GM23248 (cell line): Measurements from ENCODE around the gene TRIM2. TPM values are rescaled to one million over a fixed set of nuclear protein-coding genes. Genes with fewer than 3 reads are reported as not detected.
A peak's percentile ranks its signal among the peaks of the same experiment; 100 is the strongest.

Experiments used
- DNase-seq: peaks from one replicate; pipeline ENCODE4 v3.0.0-alpha.2; 2015
- H2AFZ ChIP-seq: fragments of 200-600 bp; sonication (generic); 2 replicates; pipeline ENCODE4 v1.6.1; 2016; ENCODE audit warnings: antibody characterized with exemption
- H3F3A ChIP-seq: fragments of 200-600 bp; sonication (generic); 2 replicates; pipeline ENCODE4 v1.6.1; 2016; ENCODE audit warnings: mild to moderate bottlenecking, antibody characterized with exemption, mixed run types; ENCODE audit not compliant: insufficient read depth
- H3K27ac ChIP-seq: fragments of 200-600 bp; sonication (generic); 2 replicates; pipeline ENCODE4 v1.5.1; 2016; ENCODE audit warnings: mild to moderate bottlenecking
- H3K27me3 ChIP-seq: fragments of 200-600 bp; sonication (generic); replicated peaks from 2 replicates; pipeline ENCODE4 v1.6.1; 2016; ENCODE audit warnings: mild to moderate bottlenecking; ENCODE audit not compliant: insufficient read depth
- H3K36me3 ChIP-seq: fragments of 200-600 bp; sonication (generic); 2 replicates; pipeline ENCODE4 v1.6.1; 2016; ENCODE audit warnings: low read depth, mild to moderate bottlenecking
- H3K4me1 ChIP-seq: fragments of 200-600 bp; sonication (generic); 2 replicates; pipeline ENCODE4 v1.6.1; 2016; ENCODE audit warnings: mild to moderate bottlenecking; ENCODE audit not compliant: insufficient read depth
- H3K4me2 ChIP-seq: fragments of 200-600 bp; sonication (generic); one replicate; pipeline ENCODE4 v1.6.1; 2016; ENCODE audit warnings: mild to moderate bottlenecking; ENCODE audit not compliant: unreplicated experiment
- H3K4me3 ChIP-seq: fragments of 200-600 bp; sonication (generic); 2 replicates; pipeline ENCODE4 v1.5.1; 2016; ENCODE audit warnings: mild to moderate bottlenecking
- H3K79me2 ChIP-seq: fragments of 200-600 bp; sonication (generic); 2 replicates; pipeline ENCODE4 v1.6.1; 2016; ENCODE audit warnings: mild to moderate bottlenecking; ENCODE audit not compliant: insufficient read depth
- H3K9ac ChIP-seq: fragments of 200-600 bp; sonication (generic); 2 replicates; pipeline ENCODE4 v1.6.1; 2016; ENCODE audit warnings: mild to moderate bottlenecking
- H3K9me2 ChIP-seq: fragments of 200-600 bp; sonication (generic); 2 replicates; pipeline ENCODE4 v1.6.1; 2016; ENCODE audit warnings: mixed run types, mild to moderate bottlenecking, moderate library complexity; ENCODE audit not compliant: insufficient read depth
- H3K9me3 ChIP-seq: fragments of 200-600 bp; sonication (generic); one replicate; pipeline ENCODE4 v1.6.1; 2017; ENCODE audit warnings: low read depth
- H4K20me1 ChIP-seq: fragments of 200-600 bp; sonication (generic); 2 replicates; pipeline ENCODE4 v1.6.0; 2016; ENCODE audit not compliant: insufficient read depth
- EZH2 ChIP-seq: fragments of 200-600 bp; sonication (generic); IDR thresholded peaks from 2 replicates; pipeline ENCODE4 v1.6.1; 2018; ENCODE audit warnings: antibody characterized with exemption, mild to moderate bottlenecking; ENCODE audit not compliant: insufficient read depth, poor library complexity, severe bottlenecking
- EZH2phosphoT487 ChIP-seq: fragments of 200-600 bp; sonication (generic); IDR thresholded peaks from 2 replicates; pipeline ENCODE4 v1.6.1; 2018; ENCODE audit warnings: antibody characterized with exemption, moderate library complexity, mild to moderate bottlenecking, low read depth; ENCODE audit not compliant: insufficient read depth
- WGBS, 2 experiments: methylation state at CpG; one replicate each; pipeline ENCODE4 v1.1.6; 2015 to 2017; ENCODE audit warnings: low lambda C conversion rate in 2 of 2, low coverage in 1 of 2; ENCODE audit errors: missing lambda C conversion rate in 2 of 2; 5-methylcytosine and 5-hydroxymethylcytosine counted together
- in situ Hi-C: fragments of 300-500 bp; cut with MboI; formaldehyde crosslinking; loops from 2 replicates; pipeline ENCODE4 v1.15.0; 2020
- polyA plus RNA-seq: library from polyadenylated mRNA; unstranded; fragments of >200 nt; fragmentation: Nextera tagmentation; extraction: Ambion mirVana; gene quantifications from 2 replicates; pipeline ENCODE4 v1.2.1, GENCODE V29; 2016
- total RNA-seq: library from RNA; depleted of rRNA; stranded (reverse); fragments of >200 nt; shearing (Covaris generic); gene quantifications from 2 replicates; pipeline ENCODE4 v1.2.3, GENCODE V29; 2014

The TRIM2 gene
- total and polyA plus RNA-seq, 2 experiments from 2014 or later, result 12.3 to 26.4 TPM

DNA sequence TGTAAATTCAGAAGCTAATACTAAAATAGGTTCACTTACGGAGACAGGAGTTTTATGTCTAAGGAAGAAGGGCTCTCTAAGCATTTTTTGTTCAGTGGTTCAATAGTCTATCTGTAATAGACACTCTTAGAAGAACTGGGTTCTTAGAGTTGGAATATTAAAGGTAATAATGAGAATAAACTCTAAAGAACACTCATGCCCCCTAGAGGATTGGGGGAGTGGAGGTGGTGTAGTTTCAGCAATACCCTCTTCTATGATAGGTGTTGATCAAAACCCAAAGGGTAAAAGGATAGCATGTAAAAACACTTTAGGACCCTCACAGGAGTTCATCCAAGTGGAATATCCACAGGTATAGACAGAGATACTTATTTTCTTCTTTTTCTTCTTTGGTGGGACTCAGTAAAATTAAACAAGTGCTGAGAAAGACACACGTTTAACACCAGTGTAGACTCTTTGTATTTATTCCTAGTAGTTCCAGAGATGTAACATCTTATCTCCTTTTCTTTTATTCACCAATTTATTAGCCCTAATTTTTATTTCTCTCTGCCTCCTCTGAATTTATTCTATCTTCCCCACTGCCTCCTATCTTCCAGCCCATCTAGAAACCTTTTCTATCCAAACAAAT is 114.6 kb downstream of the TRIM2 start:
- H3K4me1 ChIP-seq, result no peaks in the 10 kb centered on the region
- no peaks in the 10 kb centered on the region for H4K20me1 ChIP-seq
- H3K4me3 ChIP-seq, result no peak overlapping the region
- H3K36me3 ChIP-seq, result no peaks in the 10 kb centered on the region; the same call in 1 of the 2 replicates
- H3K9me2 ChIP-seq, result no peaks in the 10 kb centered on the region
- no peak overlapping the region for H2AFZ ChIP-seq
- H3K4me2 ChIP-seq, result no peak overlapping the region
- 0 out of 2 replicates have a peak, but pooled peaks cover 5% of the 10 kb centered on the region for H3F3A ChIP-seq
- WGBS, 2 experiments, result 65 to 74% methylated on average over 2 of the region's 2 CpGs
- H3K9me3 ChIP-seq, result no peaks in the 10 kb centered on the region
- in situ Hi-C loops, result loop anchor here (5.0 to 25.0 kb wide), 2 partner anchors 177 to 482 kb away; no protein-coding TSS in a partner anchor
- no peak overlapping the region for H3K27ac ChIP-seq
- no peaks in the 10 kb centered on the region for H3K27me3 ChIP-seq
- DNase-seq, result peak; percentile 67
- no peaks in the 10 kb centered on the region for H3K79me2 ChIP-seq
- no peak overlapping the region for H3K9ac ChIP-seq
- TF ChIP-seq EZH2, result no peak
- no peak for TF ChIP-seq EZH2phosphoT487

DNA sequence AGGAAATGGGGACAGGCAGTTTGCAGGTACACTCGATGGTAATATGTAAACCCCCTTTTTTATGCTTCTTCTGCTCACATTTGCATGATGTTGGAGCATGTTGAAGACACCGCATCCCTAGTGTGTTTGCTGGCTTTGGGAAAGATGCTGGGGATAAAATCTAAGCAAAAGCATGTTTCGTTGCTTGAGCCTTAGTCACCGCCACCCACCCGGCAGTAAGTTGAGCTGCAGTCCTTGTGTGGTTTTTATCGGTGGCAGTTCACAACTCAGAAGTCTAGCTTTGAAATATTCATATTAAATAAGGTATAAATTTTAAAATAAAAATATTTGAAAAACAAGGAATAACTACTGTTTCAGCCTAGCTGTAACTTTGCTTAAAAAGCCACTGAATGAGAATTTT is 118.5 kb downstream of the TRIM2 start:
- Histone ChIP-seq H3F3A (peaks cover 5% of the 10 kb centered on the region; the same call in 1 of the 2 replicates), H2AFZ (no peak overlapping the region), H3K79me2 (no peaks in the 10 kb centered on the region), H3K9me2 (no peaks in the 10 kb centered on the region), H4K20me1 (no peaks in the 10 kb centered on the region), H3K9me3 (no peaks in the 10 kb centered on the region), H3K4me3 (no peak overlapping the region), H3K9ac (no peak overlapping the region), H3K4me2 (no peak overlapping the region), H3K4me1 (no peaks in the 10 kb centered on the region), H3K27me3 (no peaks in the 10 kb centered on the region), H3K36me3 (peaks cover 4% of the 10 kb centered on the region), H3K27ac (no peak overlapping the region)
- 70% methylated on average over 6 of the region's 6 CpGs for WGBS, 2 experiments
- in situ Hi-C loops, result loop anchor here (25.0 kb wide), 1 partner anchor 485 kb away; no protein-coding TSS in a partner anchor
- TF ChIP-seq EZH2phosphoT487 (no peak), EZH2 (no peak)
- DNase-seq, result peak; percentile 42

DNA sequence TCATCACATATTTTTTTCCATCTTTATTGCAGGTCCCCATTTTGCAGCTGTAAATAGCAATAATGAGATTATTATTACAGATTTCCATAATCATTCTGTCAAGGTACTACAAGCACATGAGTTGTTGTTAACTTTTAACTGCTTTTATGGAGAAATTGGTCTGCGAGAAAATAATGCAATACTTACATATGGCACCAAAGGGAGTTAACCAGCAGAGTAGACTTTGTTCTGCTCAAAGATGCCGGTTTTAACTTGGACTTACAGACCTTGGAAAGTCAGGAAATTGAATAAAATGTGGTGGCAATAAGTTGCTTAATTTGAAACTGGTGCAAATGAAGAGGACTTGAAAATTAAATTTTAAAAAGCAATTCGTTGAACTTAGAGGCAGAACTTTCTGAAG is 119.8 kb downstream of the TRIM2 start:
- Histone ChIP-seq H3K27me3 (no peaks in the 10 kb centered on the region), H3K9ac (no peak overlapping the region), H2AFZ (no peak overlapping the region), H3K9me2 (no peaks in the 10 kb centered on the region), H3K4me3 (no peak overlapping the region), H3K27ac (no peak overlapping the region), H3F3A (no peaks in the 10 kb centered on the region; the same call in 1 of the 2 replicates), H4K20me1 (no peaks in the 10 kb centered on the region), H3K9me3 (no peaks in the 10 kb centered on the region), H3K36me3 (peaks cover 4% of the 10 kb centered on the region), H3K4me2 (no peak overlapping the region), H3K4me1 (no peaks in the 10 kb centered on the region), H3K79me2 (no peaks in the 10 kb centered on the region)
- no peak for DNase-seq
- WGBS, 2 experiments, result 46 to 47% methylated on average over 3 of the region's 3 CpGs
- TF ChIP-seq EZH2phosphoT487 (no peak), EZH2 (no peak)
- in situ Hi-C loops, result loop anchor here (25.0 kb wide), 1 partner anchor 487 kb away; no protein-coding TSS in a partner anchor

DNA sequence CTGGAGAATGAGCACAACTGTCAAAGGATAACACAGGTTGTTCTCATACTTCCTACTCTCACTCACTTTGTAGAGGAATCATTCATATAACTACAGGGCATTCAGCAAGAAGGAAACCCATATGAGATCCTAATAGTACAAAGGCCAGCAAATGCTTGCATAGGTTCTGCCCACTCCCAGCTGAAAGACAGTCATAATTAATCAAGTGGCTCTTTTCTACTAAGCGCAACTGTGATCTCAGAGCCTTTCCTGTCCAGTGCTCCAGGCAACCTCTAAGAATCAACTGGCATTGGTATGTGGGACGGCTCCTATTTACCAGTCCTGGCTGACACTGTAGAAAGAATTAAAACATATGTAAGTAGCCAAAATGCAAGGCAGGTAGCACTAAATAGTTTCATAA is 121.3 kb downstream of the TRIM2 start:
- H3K9me2 ChIP-seq, result no peaks in the 10 kb centered on the region
- in situ Hi-C loops, result loop anchor here (25.0 kb wide), 1 partner anchor 437 kb away; the partner anchor contains the start of gene RNF175
- H3K9ac ChIP-seq, result no peak overlapping the region
- no peak overlapping the region for H3K27ac ChIP-seq
- TF ChIP-seq EZH2phosphoT487, result no peak
- TF ChIP-seq EZH2, result no peak
- no peaks in the 10 kb centered on the region for H4K20me1 ChIP-seq
- peaks cover 4% of the 10 kb centered on the region for H3K36me3 ChIP-seq
- H3F3A ChIP-seq, result no peaks in the 10 kb centered on the region; the same call in 1 of the 2 replicates
- no peaks in the 10 kb centered on the region for H3K79me2 ChIP-seq
- H3K4me2 ChIP-seq, result no peak overlapping the region
- DNase-seq, result no peak
- 98 to 99% methylated on average over 2 of the region's 2 CpGs for WGBS, 2 experiments
- no peaks in the 10 kb centered on the region for H3K4me1 ChIP-seq
- H3K9me3 ChIP-seq, result no peaks in the 10 kb centered on the region
- H3K4me3 ChIP-seq, result no peak overlapping the region
- H2AFZ ChIP-seq, result no peak overlapping the region
- H3K27me3 ChIP-seq, result no peaks in the 10 kb centered on the region
